HFFc6 (cell line): Measurements from ENCODE around the gene GPR173. TPM values are rescaled to one million over a fixed set of nuclear protein-coding genes. Genes with fewer than 3 reads are reported as not detected.

Experiments
- DNase-seq: peaks from one replicate; pipeline ENCODE4 v3.0.0-alpha.2; 2018
- H3K27ac Mint-ChIP-seq: 2 replicates; pipeline ENCODE4 v1.8.0; 2020; ENCODE audit warnings: mild to moderate bottlenecking, mixed read lengths
- H3K27me3 Mint-ChIP-seq: 2 replicates; pipeline ENCODE4 v1.8.0; 2021; ENCODE audit warnings: mild to moderate bottlenecking, moderate library complexity, mixed read lengths; ENCODE audit not compliant: insufficient read depth
- H3K36me3 Mint-ChIP-seq: 2 replicates; pipeline ENCODE4 v1.8.0; 2021; ENCODE audit warnings: low read depth, mixed read lengths
- H3K4me1 Mint-ChIP-seq: 2 replicates; pipeline ENCODE4 v1.8.0; 2020; ENCODE audit warnings: low read depth, mixed read lengths
- H3K4me3 Mint-ChIP-seq: 2 replicates; pipeline ENCODE4 v1.8.0; 2020; ENCODE audit warnings: mild to moderate bottlenecking, moderate library complexity, mixed read lengths
- H3K9me3 Mint-ChIP-seq: 2 replicates; pipeline ENCODE4 v1.8.0; 2020; ENCODE audit warnings: mild to moderate bottlenecking, mixed read lengths
- CTCF ChIP-seq: fragments of 200-600 bp; sonication (generic); IDR thresholded peaks from 2 replicates; pipeline ENCODE4 v1.5.0; 2021; ENCODE audit warnings: antibody characterized with exemption, mild to moderate bottlenecking
- total RNA-seq, 6 experiments: library from RNA; stranded (reverse); fragmentation: NEBNext Ultra II Directional; extraction: Animal tissue kit (Norgen Biotek cat#: 25700); gene quantifications; 2 replicates in 1 of 6; 3 replicates in 5 of 6; pipeline ENCODE4 v1.2.3, GENCODE V29; 2021

The GPR173 gene
- total RNA-seq, 6 experiments from 2014 or later, result 2.1 to 3.1 (median 2.8) TPM

- Mint-ChIP-seq H3K4me1 (peaks cover 16% of the 10 kb centered on the region), H3K36me3 (peaks cover 6% of the 10 kb centered on the region), H3K9me3 (no peaks in the 10 kb centered on the region), H3K27ac (no peak overlapping the region), H3K27me3 (no peaks in the 10 kb centered on the region), H3K4me3 (no peak overlapping the region)
- no peak for DNase-seq
- TF ChIP-seq CTCF, result no peak
Measured at GRCh38 chrX:53114864-53115549, 66.4 kb downstream of the GPR173 start.

GRCh38 chrX:53115550-53115874, 66.9 kb downstream of the GPR173 start:
- DNase-seq, result no peak
- TF ChIP-seq CTCF, result no peak
- H3K27ac Mint-ChIP-seq, result peak overlapping the region; percentile 81
- peaks cover 6% of the 10 kb centered on the region for H3K36me3 Mint-ChIP-seq
- no peaks in the 10 kb centered on the region for H3K9me3 Mint-ChIP-seq
- peak overlapping the region; percentile 81 for H3K4me3 Mint-ChIP-seq
- peaks cover 16% of the 10 kb centered on the region for H3K4me1 Mint-ChIP-seq
- no peaks in the 10 kb centered on the region for H3K27me3 Mint-ChIP-seq

GRCh38 chrX:53116101-53116500, 67.5 kb downstream of the GPR173 start:
- no peak for DNase-seq
- H3K27ac Mint-ChIP-seq, result peak overlapping the region; percentile 81
- H3K9me3 Mint-ChIP-seq, result no peaks in the 10 kb centered on the region
- peak overlapping the region; percentile 81; the same call in 1 of the 2 replicates for H3K4me3 Mint-ChIP-seq
- peaks cover 16% of the 10 kb centered on the region for H3K4me1 Mint-ChIP-seq
- H3K27me3 Mint-ChIP-seq, result no peaks in the 10 kb centered on the region
- TF ChIP-seq CTCF, result no peak
- peaks cover 6% of the 10 kb centered on the region for H3K36me3 Mint-ChIP-seq

GRCh38 chrX:53122013-53122412, 73.4 kb downstream of the GPR173 start:
- Mint-ChIP-seq H3K27me3 (no peaks in the 10 kb centered on the region), H3K4me1 (peaks cover 43% of the 10 kb centered on the region), H3K36me3 (peaks cover 13% of the 10 kb centered on the region), H3K9me3 (peaks cover 9% of the 10 kb centered on the region), H3K27ac (no peak overlapping the region), H3K4me3 (no peak overlapping the region)
- DNase-seq, result no peak
- no peak for TF ChIP-seq CTCF

- DNase-seq, result no peak
- peak overlapping the region; percentile 58 for H3K4me3 Mint-ChIP-seq
- H3K36me3 Mint-ChIP-seq, result peaks cover 13% of the 10 kb centered on the region
Measured at GRCh38 chrX:53125506-53125905, 76.9 kb downstream of the GPR173 start.

More at GRCh38 chrX:53125506-53125905, 76.9 kb downstream of the GPR173 start:
- H3K9me3 Mint-ChIP-seq, result peaks cover 9% of the 10 kb centered on the region
- H3K4me1 Mint-ChIP-seq, result peaks cover 68% of the 10 kb centered on the region
- H3K27ac Mint-ChIP-seq, result peak overlapping the region; percentile 12; the same call in 1 of the 2 replicates
- no peak for TF ChIP-seq CTCF
- H3K27me3 Mint-ChIP-seq, result no peaks in the 10 kb centered on the region; the same call in 1 of the 2 replicates
